ENCODE data around the gene NOXRED1. TPM values are rescaled to one million over a fixed set of nuclear protein-coding genes. Genes with fewer than 3 reads are reported as not detected.

The NOXRED1 gene
- total RNA-seq, 1 experiment from 2014 or later: 0.20 TPM

DNA sequence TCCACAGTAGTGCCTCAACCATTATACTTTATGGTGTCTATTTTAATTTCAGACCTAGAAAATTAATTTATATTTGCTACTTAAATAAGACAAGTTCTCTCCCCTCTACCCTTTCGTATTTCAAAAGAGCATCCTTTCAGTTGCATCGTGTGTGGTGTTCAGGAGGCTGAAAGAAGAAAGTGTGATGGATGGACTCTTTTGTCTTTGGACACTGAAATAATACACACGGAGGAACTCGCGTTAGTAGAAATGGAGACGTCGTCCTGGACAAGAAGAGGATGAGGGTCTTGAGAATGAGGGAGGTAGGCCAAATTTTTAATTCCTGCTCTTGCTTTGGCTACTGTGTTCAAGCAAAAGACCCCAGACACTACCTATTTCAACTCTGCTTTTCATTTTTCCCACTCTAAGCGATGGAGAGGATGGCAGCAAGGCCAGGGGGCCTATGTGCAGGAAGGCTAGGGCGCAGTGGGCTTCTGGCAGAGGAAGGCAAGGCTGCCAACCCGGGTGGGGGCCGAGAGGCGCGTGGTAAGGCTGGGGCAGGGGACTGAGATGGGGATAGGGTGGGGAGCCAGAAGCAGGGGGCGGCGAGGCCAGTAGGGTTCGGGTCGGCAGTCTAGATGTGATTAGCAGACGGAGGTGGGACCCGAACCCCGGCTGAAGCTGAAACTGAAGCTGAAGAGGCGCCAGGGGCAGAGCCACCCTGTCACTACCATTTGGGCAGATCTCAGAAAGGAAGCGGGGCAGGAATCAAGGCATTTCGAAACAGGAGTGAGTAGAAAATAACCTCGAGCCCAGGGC is 47.2 kb downstream of the NOXRED1 start:
- DNase-seq (ENCODE audit: low spot score): peak; percentile 32
- Mint-ChIP-seq H3K27me3 (ENCODE audit: low read depth) (no peaks in the 10 kb centered on the region), H3K4me3 (peak overlapping the region; percentile 85), H3K4me1 (peaks cover 9% of the 10 kb centered on the region), H3K36me3 (no peaks in the 10 kb centered on the region), H3K9me3 (no peaks in the 10 kb centered on the region), H3K27ac (no peak overlapping the region)
- ATAC-seq: peak; percentile 43
- ChIA-PET CTCF (interaction anchor here (1.0 to 2.0 kb wide), 10 partner anchors 14 to 306 kb away, joined by 3 to 19 read pairs (median 8); partner anchors contain the start of genes GSTZ1, POMT2 and VIPAS39), POLR2A (interaction anchor here (1.0 to 1.3 kb wide), 2 partner anchors 55 to 60 kb away, joined by 3 to 5 read pairs; partner anchors contain the start of gene GSTZ1)
- no peak for TF ChIP-seq ZNF219 (CRISPR knock-in tag; IDR thresholded peaks at IDR 0.05; ENCODE audit: borderline replicate concordance)
- TF ChIP-seq IRF2 (CRISPR knock-in tag; IDR thresholded peaks at IDR 0.05; ENCODE audit: borderline replicate concordance, low read depth): no peak
- no peak for TF ChIP-seq ELF4 (CRISPR knock-in tag; IDR thresholded peaks at IDR 0.05; ENCODE audit: low read depth)
- TF ChIP-seq RELA (CRISPR knock-in tag; IDR thresholded peaks at IDR 0.05; ENCODE audit: borderline replicate concordance): no peak
- TF ChIP-seq, protein P1, sequence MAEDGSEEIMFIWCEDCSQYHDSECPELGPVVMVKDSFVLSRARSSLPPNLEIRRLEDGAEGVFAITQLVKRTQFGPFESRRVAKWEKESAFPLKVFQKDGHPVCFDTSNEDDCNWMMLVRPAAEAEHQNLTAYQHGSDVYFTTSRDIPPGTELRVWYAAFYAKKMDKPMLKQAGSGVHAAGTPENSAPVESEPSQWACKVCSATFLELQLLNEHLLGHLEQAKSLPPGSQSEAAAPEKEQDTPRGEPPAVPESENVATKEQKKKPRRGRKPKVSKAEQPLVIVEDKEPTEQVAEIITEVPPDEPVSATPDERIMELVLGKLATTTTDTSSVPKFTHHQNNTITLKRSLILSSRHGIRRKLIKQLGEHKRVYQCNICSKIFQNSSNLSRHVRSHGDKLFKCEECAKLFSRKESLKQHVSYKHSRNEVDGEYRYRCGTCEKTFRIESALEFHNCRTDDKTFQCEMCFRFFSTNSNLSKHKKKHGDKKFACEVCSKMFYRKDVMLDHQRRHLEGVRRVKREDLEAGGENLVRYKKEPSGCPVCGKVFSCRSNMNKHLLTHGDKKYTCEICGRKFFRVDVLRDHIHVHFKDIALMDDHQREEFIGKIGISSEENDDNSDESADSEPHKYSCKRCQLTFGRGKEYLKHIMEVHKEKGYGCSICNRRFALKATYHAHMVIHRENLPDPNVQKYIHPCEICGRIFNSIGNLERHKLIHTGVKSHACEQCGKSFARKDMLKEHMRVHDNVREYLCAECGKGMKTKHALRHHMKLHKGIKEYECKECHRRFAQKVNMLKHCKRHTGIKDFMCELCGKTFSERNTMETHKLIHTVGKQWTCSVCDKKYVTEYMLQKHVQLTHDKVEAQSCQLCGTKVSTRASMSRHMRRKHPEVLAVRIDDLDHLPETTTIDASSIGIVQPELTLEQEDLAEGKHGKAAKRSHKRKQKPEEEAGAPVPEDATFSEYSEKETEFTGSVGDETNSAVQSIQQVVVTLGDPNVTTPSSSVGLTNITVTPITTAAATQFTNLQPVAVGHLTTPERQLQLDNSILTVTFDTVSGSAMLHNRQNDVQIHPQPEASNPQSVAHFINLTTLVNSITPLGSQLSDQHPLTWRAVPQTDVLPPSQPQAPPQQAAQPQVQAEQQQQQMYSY (CRISPR knock-in tag; IDR thresholded peaks at IDR 0.05): no peak
- TF ChIP-seq ZNF121 (CRISPR knock-in tag; IDR thresholded peaks at IDR 0.05): no peak
- TF ChIP-seq CBFB (CRISPR knock-in tag; IDR thresholded peaks at IDR 0.05; ENCODE audit: low read depth): no peak
- no peak for TF ChIP-seq ZNF396 (CRISPR knock-in tag; IDR thresholded peaks at IDR 0.05; ENCODE audit: borderline replicate concordance)
- TF ChIP-seq, protein P2, sequence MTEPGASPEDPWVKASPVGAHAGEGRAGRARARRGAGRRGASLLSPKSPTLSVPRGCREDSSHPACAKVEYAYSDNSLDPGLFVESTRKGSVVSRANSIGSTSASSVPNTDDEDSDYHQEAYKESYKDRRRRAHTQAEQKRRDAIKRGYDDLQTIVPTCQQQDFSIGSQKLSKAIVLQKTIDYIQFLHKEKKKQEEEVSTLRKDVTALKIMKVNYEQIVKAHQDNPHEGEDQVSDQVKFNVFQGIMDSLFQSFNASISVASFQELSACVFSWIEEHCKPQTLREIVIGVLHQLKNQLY (CRISPR knock-in tag; IDR thresholded peaks at IDR 0.05): no peak
- no peak for TF ChIP-seq MXD4 (CRISPR knock-in tag; IDR thresholded peaks at IDR 0.05; ENCODE audit: borderline replicate concordance)
- TF ChIP-seq, protein P3, sequence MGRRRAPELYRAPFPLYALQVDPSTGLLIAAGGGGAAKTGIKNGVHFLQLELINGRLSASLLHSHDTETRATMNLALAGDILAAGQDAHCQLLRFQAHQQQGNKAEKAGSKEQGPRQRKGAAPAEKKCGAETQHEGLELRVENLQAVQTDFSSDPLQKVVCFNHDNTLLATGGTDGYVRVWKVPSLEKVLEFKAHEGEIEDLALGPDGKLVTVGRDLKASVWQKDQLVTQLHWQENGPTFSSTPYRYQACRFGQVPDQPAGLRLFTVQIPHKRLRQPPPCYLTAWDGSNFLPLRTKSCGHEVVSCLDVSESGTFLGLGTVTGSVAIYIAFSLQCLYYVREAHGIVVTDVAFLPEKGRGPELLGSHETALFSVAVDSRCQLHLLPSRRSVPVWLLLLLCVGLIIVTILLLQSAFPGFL (CRISPR knock-in tag; IDR thresholded peaks at IDR 0.05; ENCODE audit: borderline replicate concordance): no peak
- TF ChIP-seq, protein P4, sequence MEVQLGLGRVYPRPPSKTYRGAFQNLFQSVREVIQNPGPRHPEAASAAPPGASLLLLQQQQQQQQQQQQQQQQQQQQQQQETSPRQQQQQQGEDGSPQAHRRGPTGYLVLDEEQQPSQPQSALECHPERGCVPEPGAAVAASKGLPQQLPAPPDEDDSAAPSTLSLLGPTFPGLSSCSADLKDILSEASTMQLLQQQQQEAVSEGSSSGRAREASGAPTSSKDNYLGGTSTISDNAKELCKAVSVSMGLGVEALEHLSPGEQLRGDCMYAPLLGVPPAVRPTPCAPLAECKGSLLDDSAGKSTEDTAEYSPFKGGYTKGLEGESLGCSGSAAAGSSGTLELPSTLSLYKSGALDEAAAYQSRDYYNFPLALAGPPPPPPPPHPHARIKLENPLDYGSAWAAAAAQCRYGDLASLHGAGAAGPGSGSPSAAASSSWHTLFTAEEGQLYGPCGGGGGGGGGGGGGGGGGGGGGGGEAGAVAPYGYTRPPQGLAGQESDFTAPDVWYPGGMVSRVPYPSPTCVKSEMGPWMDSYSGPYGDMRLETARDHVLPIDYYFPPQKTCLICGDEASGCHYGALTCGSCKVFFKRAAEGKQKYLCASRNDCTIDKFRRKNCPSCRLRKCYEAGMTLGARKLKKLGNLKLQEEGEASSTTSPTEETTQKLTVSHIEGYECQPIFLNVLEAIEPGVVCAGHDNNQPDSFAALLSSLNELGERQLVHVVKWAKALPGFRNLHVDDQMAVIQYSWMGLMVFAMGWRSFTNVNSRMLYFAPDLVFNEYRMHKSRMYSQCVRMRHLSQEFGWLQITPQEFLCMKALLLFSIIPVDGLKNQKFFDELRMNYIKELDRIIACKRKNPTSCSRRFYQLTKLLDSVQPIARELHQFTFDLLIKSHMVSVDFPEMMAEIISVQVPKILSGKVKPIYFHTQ (CRISPR knock-in tag; IDR thresholded peaks at IDR 0.05): no peak
- TF ChIP-seq SOX15 (CRISPR knock-in tag; IDR thresholded peaks at IDR 0.05): no peak
- TF ChIP-seq, protein P5, sequence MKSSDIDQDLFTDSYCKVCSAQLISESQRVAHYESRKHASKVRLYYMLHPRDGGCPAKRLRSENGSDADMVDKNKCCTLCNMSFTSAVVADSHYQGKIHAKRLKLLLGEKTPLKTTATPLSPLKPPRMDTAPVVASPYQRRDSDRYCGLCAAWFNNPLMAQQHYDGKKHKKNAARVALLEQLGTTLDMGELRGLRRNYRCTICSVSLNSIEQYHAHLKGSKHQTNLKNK (CRISPR knock-in tag; IDR thresholded peaks at IDR 0.05): no peak
- TF ChIP-seq MYBL2 (CRISPR knock-in tag; IDR thresholded peaks at IDR 0.05): no peak
- TF ChIP-seq, protein P6, sequence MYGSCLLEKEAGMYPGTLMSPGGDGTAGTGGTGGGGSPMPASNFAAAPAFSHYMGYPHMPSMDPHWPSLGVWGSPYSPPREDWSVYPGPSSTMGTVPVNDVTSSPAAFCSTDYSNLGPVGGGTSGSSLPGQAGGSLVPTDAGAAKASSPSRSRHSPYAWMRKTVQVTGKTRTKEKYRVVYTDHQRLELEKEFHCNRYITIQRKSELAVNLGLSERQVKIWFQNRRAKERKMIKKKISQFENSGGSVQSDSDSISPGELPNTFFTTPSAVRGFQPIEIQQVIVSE (CRISPR knock-in tag; IDR thresholded peaks at IDR 0.05; ENCODE audit: borderline replicate concordance): no peak
